Heart left ventricle (tissue), 13 donors: ENCODE results near the gene SCN3B.

ENCODE experiments used
- CTCF ChIP-seq, 12 donors: fragments of 200-600 bp; sonication (generic) in 4 of 12; IDR thresholded peaks; one replicate each; pipeline versions ENCODE4 v1.5.0 to v1.8.0; 2018 to 2022; ENCODE audit warnings: antibody characterized with exemption in 12 of 12, mild to moderate bottlenecking in 5 of 12
- POLR2A ChIP-seq, 2 donors: fragments of 450-650 bp; IDR thresholded peaks; one replicate each; pipeline ENCODE4 v1.6.1; 2017; ENCODE audit warnings: antibody characterized with exemption in 2 of 2, mild to moderate bottlenecking in 2 of 2, moderate library complexity in 2 of 2
- donor health status: ischemic (EF 13 %, LVEDD 7.1; RV severe dilation, severe dysfunction).
- donor health status: DM: no; HTN: yes; CAD: no.
- donor health status: DM: no; HTN: no; CAD: no.
- donor health status: ischemic (EF 25% LVEDD 6.9; RV normal size, moderate dysfunction).
- donor health status: ischemic (EF 25% LVEDD 5.7; RV mildly dilated, moderate dysfunction).
- donor health status: ischemic (EF 35%, LVEDD 5.7; RV mildly dilated, moderate dysfunction).
- donor health status: nonischemic (EF 11% LVEDD 7.7; RV severe dilation, severe dysfunction).
- donor health status: DM: yes; HTN: yes; CAD: no.
- donor health status: PGD.
- donor health status: ischemic (EF 29% LVEDD 5.4; RV normal size, mild dysfunction).
- donor health status: nonischemic (EF 23%, LVEDD 6.1; RV moderate dilation, normal function).

- TF ChIP-seq CTCF (IDR thresholded peaks at IDR 0.05) (no peak), POLR2A (IDR thresholded peaks at IDR 0.05) (no peak)
These were observed 40.1 kb upstream of the SCN3B start for GRCh38 chr11:123694551-123694950.
